WERI-Rb-1 (cell line): ENCODE data around the gene ACTN4.

Source experiments
- DNase-seq: peaks from one replicate; pipeline ENCODE4 v3.0.0-alpha.2; 2020
- H3K27ac ChIP-seq: fragments of 250-450 bp; sonication (Bioruptor Pico); 2 replicates; pipeline ENCODE4 v1.5.1; 2020; ENCODE audit warnings: mild to moderate bottlenecking, moderate library complexity
- H3K27me3 ChIP-seq: fragments of 250-450 bp; sonication (Bioruptor Pico); 2 replicates; pipeline ENCODE4 v1.5.1; 2021; ENCODE audit warnings: mild to moderate bottlenecking, low read depth, moderate library complexity; ENCODE audit not compliant: insufficient read depth, severe bottlenecking
- H3K36me3 ChIP-seq: fragments of 250-450 bp; sonication (Bioruptor Pico); 2 replicates; pipeline ENCODE4 v1.5.1; 2020; ENCODE audit warnings: mild to moderate bottlenecking, moderate library complexity
- H3K4me3 ChIP-seq: 2 replicates; pipeline ENCODE4 v1.5.1; 2011; ENCODE audit warnings: low read depth, mild to moderate bottlenecking, control low read depth, low read length
- H3K9me3 ChIP-seq: fragments of 250-450 bp; sonication (Bioruptor Pico); 2 replicates; pipeline ENCODE4 v1.5.1; 2021; ENCODE audit warnings: mild to moderate bottlenecking, moderate library complexity; ENCODE audit not compliant: severe bottlenecking
- TF ChIP-seq, protein P1 (sequence below): IDR thresholded peaks from 2 replicates; pipeline ENCODE4 v1.5.1; 2011; ENCODE audit warnings: low read depth, mild to moderate bottlenecking, control low read depth, inconsistent platforms, low read length

The ACTN4 gene

DNA sequence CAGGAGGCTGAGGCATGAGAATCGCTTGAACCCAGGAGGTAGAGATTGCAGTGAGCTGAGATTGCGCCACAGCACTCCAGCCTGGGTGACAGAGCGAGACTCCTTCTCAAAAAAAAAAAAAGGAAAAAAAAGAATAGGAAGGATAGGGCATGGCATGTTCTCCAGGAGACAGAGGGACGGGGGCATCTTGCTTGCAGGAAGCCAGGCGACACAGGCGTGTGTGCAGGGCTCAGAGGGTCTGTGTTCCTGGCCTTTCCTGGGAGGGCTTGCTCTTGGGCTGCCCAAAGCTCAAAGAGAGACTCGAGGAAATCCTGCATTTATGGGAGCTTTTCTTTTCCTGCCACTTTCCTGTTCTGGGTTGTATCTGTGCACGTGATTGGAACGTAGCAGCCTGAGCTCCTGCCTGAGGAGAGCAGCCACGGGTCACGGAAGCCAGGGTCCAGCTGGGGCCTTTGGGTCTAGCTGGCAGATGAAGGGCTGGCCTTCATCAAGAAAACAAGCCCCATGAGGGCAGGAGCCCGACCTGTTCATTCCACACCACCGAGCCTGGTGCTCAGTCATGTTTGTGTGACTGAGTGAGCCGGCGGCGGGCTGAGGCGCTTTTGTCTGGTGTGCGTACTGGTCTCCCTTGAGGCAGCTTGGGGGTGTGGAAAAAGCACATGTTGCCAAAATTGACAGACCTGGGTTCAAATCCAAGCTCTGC lies 52.3 kb downstream of the ACTN4 start:
- H3K36me3 ChIP-seq, result peaks cover 94% of the 10 kb centered on the region
- H3K9me3 ChIP-seq, result no peaks in the 10 kb centered on the region
- H3K27me3 ChIP-seq, result no peaks in the 10 kb centered on the region
- no peak for DNase-seq
- no peak overlapping the region for H3K4me3 ChIP-seq
- TF ChIP-seq, protein P1, sequence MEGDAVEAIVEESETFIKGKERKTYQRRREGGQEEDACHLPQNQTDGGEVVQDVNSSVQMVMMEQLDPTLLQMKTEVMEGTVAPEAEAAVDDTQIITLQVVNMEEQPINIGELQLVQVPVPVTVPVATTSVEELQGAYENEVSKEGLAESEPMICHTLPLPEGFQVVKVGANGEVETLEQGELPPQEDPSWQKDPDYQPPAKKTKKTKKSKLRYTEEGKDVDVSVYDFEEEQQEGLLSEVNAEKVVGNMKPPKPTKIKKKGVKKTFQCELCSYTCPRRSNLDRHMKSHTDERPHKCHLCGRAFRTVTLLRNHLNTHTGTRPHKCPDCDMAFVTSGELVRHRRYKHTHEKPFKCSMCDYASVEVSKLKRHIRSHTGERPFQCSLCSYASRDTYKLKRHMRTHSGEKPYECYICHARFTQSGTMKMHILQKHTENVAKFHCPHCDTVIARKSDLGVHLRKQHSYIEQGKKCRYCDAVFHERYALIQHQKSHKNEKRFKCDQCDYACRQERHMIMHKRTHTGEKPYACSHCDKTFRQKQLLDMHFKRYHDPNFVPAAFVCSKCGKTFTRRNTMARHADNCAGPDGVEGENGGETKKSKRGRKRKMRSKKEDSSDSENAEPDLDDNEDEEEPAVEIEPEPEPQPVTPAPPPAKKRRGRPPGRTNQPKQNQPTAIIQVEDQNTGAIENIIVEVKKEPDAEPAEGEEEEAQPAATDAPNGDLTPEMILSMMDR, result no peak
- no peak overlapping the region for H3K27ac ChIP-seq

DNA sequence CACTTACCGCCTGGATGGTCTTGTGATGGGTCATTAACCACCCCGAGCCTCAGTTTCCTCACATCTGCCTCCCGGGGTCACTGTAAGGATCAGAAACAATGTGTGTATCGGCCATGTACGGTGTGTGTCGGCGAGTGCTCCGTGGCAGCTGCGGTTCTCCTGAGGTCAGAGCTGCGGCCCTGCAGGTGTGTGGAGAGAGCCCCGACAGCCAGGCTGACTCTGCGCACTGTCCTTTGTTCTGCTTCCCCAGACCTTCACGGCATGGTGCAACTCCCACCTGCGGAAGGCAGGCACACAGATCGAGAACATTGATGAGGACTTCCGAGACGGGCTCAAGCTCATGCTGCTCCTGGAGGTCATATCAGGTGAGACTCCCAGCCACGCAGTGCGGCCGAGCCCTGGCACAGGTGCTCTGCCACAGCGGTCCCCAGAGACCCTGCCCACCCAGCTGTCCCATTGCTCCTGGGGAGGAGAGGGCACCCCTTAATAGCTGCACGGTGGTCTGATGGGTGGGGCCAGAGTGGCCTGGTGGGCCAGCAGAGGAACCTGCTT lies 53.0 kb downstream of the ACTN4 start:
- TF ChIP-seq, protein P1, result no peak
- DNase-seq, result no peak
- H3K27me3 ChIP-seq, result no peaks in the 10 kb centered on the region
- H3K4me3 ChIP-seq, result no peak overlapping the region
- no peaks in the 10 kb centered on the region for H3K9me3 ChIP-seq
- no peak overlapping the region for H3K27ac ChIP-seq
- peaks cover 94% of the 10 kb centered on the region for H3K36me3 ChIP-seq

DNA sequence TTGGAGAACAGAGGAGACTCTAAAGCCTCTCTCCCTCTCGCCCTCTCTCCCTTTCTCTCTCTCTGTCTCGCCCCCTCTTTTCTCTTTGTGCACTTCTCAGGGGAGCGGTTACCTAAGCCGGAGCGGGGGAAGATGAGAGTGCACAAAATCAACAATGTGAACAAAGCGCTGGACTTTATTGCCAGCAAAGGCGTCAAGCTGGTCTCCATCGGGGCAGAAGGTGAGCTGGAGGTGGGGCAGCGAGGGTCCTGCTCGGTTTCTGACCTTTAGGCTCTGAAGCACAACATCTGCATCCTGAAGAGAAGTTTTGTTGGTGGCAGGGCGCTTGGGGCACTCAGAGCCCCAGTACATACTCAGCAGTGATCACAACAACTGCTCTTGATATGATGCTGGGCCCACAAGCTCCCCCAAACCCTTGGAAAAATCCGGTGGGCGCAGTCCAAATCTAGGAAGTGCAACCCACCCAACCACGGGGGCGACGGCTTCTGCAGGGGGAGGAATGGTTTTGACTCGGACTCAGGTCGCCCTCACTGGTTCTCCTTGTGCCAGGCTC lies 53.5 kb downstream of the ACTN4 start:
- Histone ChIP-seq H3K9me3 (no peaks in the 10 kb centered on the region), H3K27ac (no peak overlapping the region), H3K36me3 (peaks cover 94% of the 10 kb centered on the region)

DNA sequence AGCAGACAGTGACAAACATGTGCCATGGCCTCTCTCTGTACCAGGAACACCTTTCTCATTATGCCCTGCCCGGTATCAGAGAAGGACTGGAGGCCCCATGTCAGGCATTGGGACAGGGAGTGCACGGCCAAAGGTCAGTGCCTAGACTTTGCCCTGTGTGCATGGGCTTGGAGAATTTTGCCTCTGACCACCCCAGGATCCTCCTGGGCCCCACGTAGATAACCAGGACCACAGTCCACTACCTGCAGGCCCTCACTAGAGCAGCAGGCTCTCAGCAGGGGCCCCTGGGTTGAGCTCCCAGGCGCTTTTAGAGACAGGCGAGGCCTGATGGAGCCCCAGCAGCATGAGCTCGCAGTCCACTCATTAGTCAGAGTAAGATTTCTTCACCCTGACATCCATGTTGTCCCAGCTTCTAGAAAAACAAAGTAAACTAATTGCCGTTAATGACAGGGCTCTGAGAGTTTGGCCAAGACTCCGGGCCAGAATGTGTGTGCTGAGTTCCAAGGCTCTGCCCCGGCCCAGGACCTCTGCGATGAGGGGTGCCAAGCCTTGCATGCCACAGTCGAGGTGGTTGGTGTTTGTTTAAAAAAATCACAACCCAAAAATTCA lies 54.1 kb downstream of the ACTN4 start:
- H3K4me3 ChIP-seq, result no peak overlapping the region
- TF ChIP-seq, protein P1, result no peak
- no peaks in the 10 kb centered on the region for H3K9me3 ChIP-seq
- H3K27me3 ChIP-seq, result no peaks in the 10 kb centered on the region
- H3K36me3 ChIP-seq, result peaks cover 94% of the 10 kb centered on the region
- DNase-seq, result no peak
- no peak overlapping the region for H3K27ac ChIP-seq

More for the DNA sequence above, 53.5 kb downstream of the ACTN4 start:
- no peaks in the 10 kb centered on the region for H3K27me3 ChIP-seq
- TF ChIP-seq, protein P1, result no peak
- no peak for DNase-seq
- no peak overlapping the region for H3K4me3 ChIP-seq

DNA sequence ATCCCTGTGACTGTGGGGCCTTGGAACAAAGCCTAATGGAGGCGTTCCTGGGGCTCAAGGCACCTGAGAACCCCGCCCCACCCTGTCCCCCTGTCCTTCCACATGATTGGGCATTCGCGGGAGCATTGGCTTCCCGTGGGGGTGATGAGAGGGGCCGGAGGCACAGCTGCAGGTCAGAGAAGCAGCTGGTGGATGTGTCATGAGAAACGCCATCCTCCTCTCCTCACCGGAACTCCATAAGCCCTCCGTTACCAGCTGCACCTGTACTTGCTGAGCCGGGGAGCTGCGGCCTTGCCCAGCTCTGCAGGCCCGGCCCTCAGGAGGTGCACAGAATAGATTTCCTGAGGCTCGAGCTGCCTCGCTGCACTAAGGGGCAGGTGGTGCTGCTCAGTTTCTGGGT lies 54.8 kb downstream of the ACTN4 start:
- no peaks in the 10 kb centered on the region for H3K9me3 ChIP-seq
- DNase-seq, result no peak
- peaks cover 94% of the 10 kb centered on the region for H3K36me3 ChIP-seq
- H3K27me3 ChIP-seq, result no peaks in the 10 kb centered on the region
- TF ChIP-seq, protein P1, result no peak
- H3K27ac ChIP-seq, result no peak overlapping the region
- H3K4me3 ChIP-seq, result no peak overlapping the region
